Progenitor cell of endocrine pancreas (in vitro differentiated cells): Measurements from ENCODE around the gene NYAP1. TPM values are rescaled to one million over a fixed set of nuclear protein-coding genes. Genes with fewer than 3 reads are reported as not detected.
A peak's percentile ranks its signal among the peaks of the same experiment; 100 is the strongest.

Experiments used
- DNase-seq: peaks from one replicate; pipeline ENCODE4 v3.0.0; 2021; ENCODE audit warnings: low spot score; ENCODE audit not compliant: unreplicated experiment
- H3K27ac Mint-ChIP-seq: 2 replicates; pipeline ENCODE4 v1.8.0; 2021; ENCODE audit warnings: mild to moderate bottlenecking, moderate library complexity, mixed read lengths
- H3K27me3 Mint-ChIP-seq: 2 replicates; pipeline ENCODE4 v1.8.0; 2021; ENCODE audit warnings: mixed read lengths
- H3K36me3 Mint-ChIP-seq: 2 replicates; pipeline ENCODE4 v1.8.0; 2022; ENCODE audit warnings: mixed read lengths; ENCODE audit not compliant: insufficient read depth
- H3K4me1 Mint-ChIP-seq: 2 replicates; pipeline ENCODE4 v1.8.0; 2021; ENCODE audit warnings: low read depth, mixed read lengths
- H3K4me3 Mint-ChIP-seq: 2 replicates; pipeline ENCODE4 v1.8.0; 2021; ENCODE audit warnings: low read depth, mild to moderate bottlenecking, moderate library complexity, mixed read lengths
- H3K9me3 Mint-ChIP-seq: 2 replicates; pipeline ENCODE4 v1.8.0; 2021; ENCODE audit warnings: low read depth, mixed read lengths
- total RNA-seq: library from RNA; stranded (reverse); gene quantifications from 2 replicates; pipeline ENCODE4 v1.2.1, GENCODE V29; 2021
- TF ChIP-seq, protein P1 (sequence below): fragments of 200-600 bp; sonication (generic); IDR thresholded peaks from one replicate; pipeline ENCODE4 v1.5.0; 2021; ENCODE audit warnings: antibody characterized with exemption, mild to moderate bottlenecking; ENCODE audit not compliant: unreplicated experiment

NYAP1 gene
- total RNA-seq, 1 donor from 2014 or later: 4.9 TPM

DNA sequence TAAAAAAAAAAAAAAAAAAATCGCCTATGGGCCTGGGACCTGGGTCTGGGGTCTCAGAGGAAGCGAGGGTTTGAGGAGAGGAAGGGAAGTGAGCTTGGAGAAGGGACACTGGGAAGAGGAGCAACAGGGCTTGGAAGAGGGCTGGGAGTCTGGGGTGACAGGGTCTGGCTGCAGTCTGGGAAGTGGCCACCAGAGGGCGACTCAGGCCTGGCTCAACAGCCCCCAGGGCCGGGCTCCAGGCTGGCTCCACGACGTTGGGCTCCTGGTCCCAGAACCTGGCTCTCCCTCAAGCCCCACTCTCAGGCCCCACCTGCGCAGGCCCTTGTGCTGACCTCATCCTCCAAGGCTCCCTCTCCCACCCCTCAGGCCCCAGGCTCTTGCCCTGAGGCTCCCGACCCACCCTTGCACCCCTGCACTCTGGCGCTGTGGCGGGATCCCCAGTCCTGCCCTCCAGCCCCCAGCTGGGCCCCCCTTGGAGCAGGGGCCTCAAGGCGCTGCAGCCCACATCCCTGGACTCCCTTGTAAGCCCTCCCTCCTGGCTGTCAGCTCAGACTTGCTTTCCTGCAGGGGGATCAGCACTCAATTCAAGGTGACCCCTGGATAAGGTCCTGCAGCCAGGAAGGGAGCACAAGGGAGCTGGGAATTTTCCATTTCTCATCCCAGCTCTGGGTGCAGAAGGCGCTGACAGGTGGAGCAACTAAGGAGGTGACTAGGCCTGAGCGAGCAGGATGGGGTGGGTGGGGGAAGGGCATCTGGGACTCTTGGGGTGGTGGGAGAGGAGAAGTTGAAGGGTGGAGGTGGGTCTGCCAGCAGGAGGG lies 14.3 kb upstream of the NYAP1 start:
- H3K9me3 Mint-ChIP-seq: no peaks in the 10 kb centered on the region
- peak; percentile 86 for DNase-seq
- H3K36me3 Mint-ChIP-seq: no peaks in the 10 kb centered on the region
- no peak overlapping the region for H3K27ac Mint-ChIP-seq
- H3K4me3 Mint-ChIP-seq: no peak overlapping the region
- H3K4me1 Mint-ChIP-seq: no peaks in the 10 kb centered on the region
- H3K27me3 Mint-ChIP-seq: no peaks in the 10 kb centered on the region
- TF ChIP-seq, protein P1, sequence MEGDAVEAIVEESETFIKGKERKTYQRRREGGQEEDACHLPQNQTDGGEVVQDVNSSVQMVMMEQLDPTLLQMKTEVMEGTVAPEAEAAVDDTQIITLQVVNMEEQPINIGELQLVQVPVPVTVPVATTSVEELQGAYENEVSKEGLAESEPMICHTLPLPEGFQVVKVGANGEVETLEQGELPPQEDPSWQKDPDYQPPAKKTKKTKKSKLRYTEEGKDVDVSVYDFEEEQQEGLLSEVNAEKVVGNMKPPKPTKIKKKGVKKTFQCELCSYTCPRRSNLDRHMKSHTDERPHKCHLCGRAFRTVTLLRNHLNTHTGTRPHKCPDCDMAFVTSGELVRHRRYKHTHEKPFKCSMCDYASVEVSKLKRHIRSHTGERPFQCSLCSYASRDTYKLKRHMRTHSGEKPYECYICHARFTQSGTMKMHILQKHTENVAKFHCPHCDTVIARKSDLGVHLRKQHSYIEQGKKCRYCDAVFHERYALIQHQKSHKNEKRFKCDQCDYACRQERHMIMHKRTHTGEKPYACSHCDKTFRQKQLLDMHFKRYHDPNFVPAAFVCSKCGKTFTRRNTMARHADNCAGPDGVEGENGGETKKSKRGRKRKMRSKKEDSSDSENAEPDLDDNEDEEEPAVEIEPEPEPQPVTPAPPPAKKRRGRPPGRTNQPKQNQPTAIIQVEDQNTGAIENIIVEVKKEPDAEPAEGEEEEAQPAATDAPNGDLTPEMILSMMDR: peak; percentile 91

DNA sequence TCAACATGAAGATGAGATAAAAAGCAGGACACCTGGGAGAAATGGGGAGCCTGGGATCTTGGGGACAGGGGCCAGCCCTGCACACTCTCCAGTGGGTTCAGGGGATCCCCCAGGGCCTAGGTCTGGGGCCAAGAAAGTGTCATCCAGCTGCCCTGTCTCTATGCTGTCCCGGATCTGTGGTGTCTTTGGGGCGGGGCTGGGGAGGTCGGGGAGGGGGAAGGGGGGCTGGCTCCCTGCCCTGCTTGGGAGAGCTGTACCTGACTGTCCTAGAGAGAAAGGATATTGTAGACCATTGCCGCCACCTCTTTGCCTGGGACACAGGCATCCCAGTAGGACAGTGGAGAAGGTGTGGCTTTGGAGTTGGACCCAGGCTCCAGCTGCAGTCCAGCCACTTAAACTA lies 12.7 kb upstream of the NYAP1 start:
- Mint-ChIP-seq H3K4me3 (no peak overlapping the region), H3K9me3 (no peaks in the 10 kb centered on the region), H3K27me3 (no peaks in the 10 kb centered on the region), H3K4me1 (peaks cover 3% of the 10 kb centered on the region), H3K27ac (no peak overlapping the region), H3K36me3 (no peaks in the 10 kb centered on the region)
- TF ChIP-seq, protein P1: no peak
- DNase-seq: no peak

DNA sequence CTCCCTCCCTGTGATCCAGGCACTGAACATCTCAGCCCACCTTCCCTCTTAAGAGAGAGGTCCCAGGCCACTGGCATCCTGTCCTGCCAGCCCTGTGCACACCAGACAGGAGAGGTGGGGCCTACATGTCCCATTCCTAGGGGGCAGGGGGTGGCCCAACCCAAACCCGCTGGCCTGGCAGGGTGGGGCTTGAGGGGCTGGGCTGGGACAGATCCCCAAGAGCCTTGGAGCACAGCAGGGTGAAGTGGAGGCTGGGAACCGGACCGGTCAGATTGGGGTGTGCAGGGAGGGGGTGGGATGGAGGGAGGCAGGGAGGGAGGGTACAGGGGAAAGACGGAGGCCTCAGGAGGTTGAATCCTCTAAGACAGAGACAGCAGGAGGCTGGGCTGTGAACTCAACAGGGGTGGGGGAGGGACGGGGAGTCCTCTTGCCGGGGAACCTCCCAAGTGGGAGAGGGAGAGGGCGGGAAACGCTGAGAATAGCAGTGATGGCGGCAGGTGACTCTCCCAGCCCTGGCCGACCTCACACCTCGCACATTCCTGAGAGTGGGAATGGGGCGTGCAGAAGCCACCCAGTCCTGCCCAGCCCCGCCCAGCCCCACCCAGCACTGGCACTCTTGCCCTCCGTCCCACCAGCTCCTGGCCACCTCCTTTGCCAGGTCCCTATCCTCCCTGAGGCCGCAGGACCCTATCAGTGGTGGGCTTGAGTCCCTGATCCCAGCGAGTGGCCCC lies 11.4 kb upstream of the NYAP1 start:
- TF ChIP-seq, protein P1: no peak
- H3K27ac Mint-ChIP-seq: no peak overlapping the region
- DNase-seq: no peak
- no peaks in the 10 kb centered on the region for H3K36me3 Mint-ChIP-seq
- no peak overlapping the region for H3K4me3 Mint-ChIP-seq
- H3K27me3 Mint-ChIP-seq: no peaks in the 10 kb centered on the region
- no peaks in the 10 kb centered on the region for H3K9me3 Mint-ChIP-seq
- peaks cover 5% of the 10 kb centered on the region for H3K4me1 Mint-ChIP-seq

DNA sequence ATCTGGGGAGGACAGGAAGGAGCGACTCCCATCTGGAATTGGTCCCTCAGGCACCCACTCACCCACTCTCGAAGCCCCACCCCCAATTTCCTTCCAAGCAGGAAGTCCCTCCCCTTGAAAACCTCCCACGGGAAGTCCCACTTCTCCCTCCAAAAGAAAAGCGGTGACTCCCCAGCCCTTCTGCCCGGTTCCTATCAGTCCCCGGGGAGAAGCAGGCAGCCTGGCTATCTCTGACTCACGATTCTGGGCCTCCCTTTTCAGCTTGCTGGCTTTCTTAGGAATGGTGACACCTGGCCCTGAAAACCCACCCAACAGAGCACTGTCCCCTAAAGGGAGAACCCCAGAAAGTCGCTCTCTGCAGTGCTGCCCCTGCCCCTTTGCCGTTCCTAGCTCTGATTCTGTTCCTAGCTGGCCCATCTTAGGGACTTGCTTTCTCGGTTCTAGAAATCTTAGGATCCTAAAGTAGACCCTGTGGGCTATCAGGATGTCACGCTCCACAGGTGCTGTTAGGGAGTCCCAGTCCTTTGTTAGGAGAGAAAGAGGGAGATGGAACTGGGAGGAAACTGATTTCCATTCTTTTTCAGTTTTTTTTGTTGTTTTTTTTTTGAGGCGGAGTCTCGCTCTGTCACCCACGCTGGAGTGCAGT lies 10.8 kb upstream of the NYAP1 start:
- Mint-ChIP-seq H3K27ac (no peak overlapping the region), H3K27me3 (no peaks in the 10 kb centered on the region), H3K4me1 (peaks cover 5% of the 10 kb centered on the region), H3K4me3 (no peak overlapping the region), H3K9me3 (no peaks in the 10 kb centered on the region), H3K36me3 (no peaks in the 10 kb centered on the region)
- no peak for DNase-seq
- TF ChIP-seq, protein P1: no peak

DNA sequence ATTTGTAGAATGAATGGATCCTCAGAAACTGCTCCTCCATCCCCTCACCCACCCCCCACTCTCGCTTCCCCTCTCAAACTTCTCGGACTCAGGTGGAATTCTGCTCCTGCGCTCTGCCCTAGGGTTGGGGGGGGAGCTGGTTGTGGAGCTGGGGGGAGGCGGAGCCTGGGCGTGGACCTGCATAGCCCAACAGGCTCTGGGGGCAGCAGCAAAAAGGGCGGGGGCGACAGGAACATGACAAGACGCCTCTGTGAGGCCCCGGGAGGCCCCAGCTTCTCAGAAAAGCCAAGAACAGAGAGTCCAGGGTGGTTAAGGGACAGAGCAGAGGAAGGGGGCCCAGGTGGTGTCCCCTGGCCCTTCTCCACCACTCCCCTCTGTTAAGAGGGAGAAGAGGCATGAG lies 8.2 kb upstream of the NYAP1 start:
- Mint-ChIP-seq H3K9me3 (no peaks in the 10 kb centered on the region), H3K27ac (no peak overlapping the region), H3K36me3 (no peaks in the 10 kb centered on the region), H3K27me3 (no peaks in the 10 kb centered on the region), H3K4me1 (peaks cover 9% of the 10 kb centered on the region), H3K4me3 (peak overlapping the region; percentile 31)
- TF ChIP-seq, protein P1: no peak
- DNase-seq: no peak
